Esophagus muscularis mucosa (tissue), 4 donors: Measurements from ENCODE around the gene MRPS18B.

Source experiments
- CTCF ChIP-seq, 3 experiments: fragments of 200-600 bp in 2 of 3; fragments of 450-650 bp in 1 of 3; sonication (generic) in 2 of 3; IDR thresholded peaks; one replicate each; pipeline ENCODE4 v1.5.1; 2017 to 2019; ENCODE audit warnings: antibody characterized with exemption in 3 of 3, mild to moderate bottlenecking in 2 of 3, moderate library complexity in 1 of 3
- EP300 ChIP-seq: sonication (generic); formaldehyde crosslinking; IDR thresholded peaks from one replicate; pipeline ENCODE4 v1.6.1; 2017; ENCODE audit warnings: antibody characterized with exemption
- POLR2A ChIP-seq: fragments of 450-650 bp; IDR thresholded peaks from one replicate; pipeline ENCODE4 v1.6.1; 2017; ENCODE audit warnings: antibody characterized with exemption, moderate library complexity, mild to moderate bottlenecking, low read depth
- POLR2AphosphoS5 ChIP-seq, 2 donors: sonication (generic); formaldehyde crosslinking; IDR thresholded peaks; one replicate each; pipeline ENCODE4 v1.6.1; 2017; ENCODE audit warnings: antibody characterized with exemption in 2 of 2

- TF ChIP-seq CTCF (IDR thresholded peaks at IDR 0.05) (no peak), POLR2AphosphoS5 (IDR thresholded peaks at IDR 0.05) (no peak), POLR2A (no peak), EP300 (no peak)
Measured at GRCh38 chr6:30635834-30636233, 18.2 kb downstream of the MRPS18B start.
